HG03442 (cell line): ENCODE results near the gene EHBP1.
"Not testable (repeated sequence)": the region's sequence is repeated elsewhere in the genome, so short reads cannot be mapped to it uniquely, and the experiment has no call there.

Experiments used
- ATAC-seq: cut with Tn5 transposase; IDR thresholded peaks from one replicate; pipeline ENCODE4 v1.9.1; 2021; ENCODE audit warnings: mild to moderate bottlenecking, moderate library complexity; ENCODE audit not compliant: unreplicated experiment

Gene EHBP1

GRCh38 chr2:62732262-62732777 is 26.8 kb downstream of the EHBP1 start:
- ATAC-seq: no peak

- ATAC-seq: no peak
Measured at GRCh38 chr2:62733546-62733945, 28.0 kb downstream of the EHBP1 start.

- no peak for ATAC-seq
Measured at GRCh38 chr2:62736899-62737559, 31.5 kb downstream of the EHBP1 start.

- no peak for ATAC-seq
Measured at GRCh38 chr2:62738981-62739936, 33.7 kb downstream of the EHBP1 start.

- ATAC-seq: no peak
Measured at GRCh38 chr2:62740221-62740620, 34.7 kb downstream of the EHBP1 start.

GRCh38 chr2:62741127-62741526 is 35.6 kb downstream of the EHBP1 start:
- ATAC-seq: no peak

GRCh38 chr2:62741954-62742722 is 36.6 kb downstream of the EHBP1 start:
- ATAC-seq: no peak

- no peak for ATAC-seq
Measured at GRCh38 chr2:62743506-62743905, 38.0 kb downstream of the EHBP1 start.

GRCh38 chr2:62744603-62745002 is 39.1 kb downstream of the EHBP1 start:
- no peak for ATAC-seq

- no peak for ATAC-seq
Measured at GRCh38 chr2:62745891-62746481, 40.5 kb downstream of the EHBP1 start.

- no peak for ATAC-seq
Measured at GRCh38 chr2:62747169-62747568, 41.7 kb downstream of the EHBP1 start.

- ATAC-seq: no peak
Measured at GRCh38 chr2:62747876-62748275, 42.4 kb downstream of the EHBP1 start.

- not testable (repeated sequence) for ATAC-seq
Measured at GRCh38 chr2:62749111-62749510, 43.6 kb downstream of the EHBP1 start.

- no peak for ATAC-seq
Measured at GRCh38 chr2:62757029-62757428, 51.5 kb downstream of the EHBP1 start.

- ATAC-seq: no peak
Measured at GRCh38 chr2:62760026-62760425, 54.5 kb downstream of the EHBP1 start.

- ATAC-seq: no peak
Measured at GRCh38 chr2:62760555-62760954, 55.0 kb downstream of the EHBP1 start.

GRCh38 chr2:62765619-62766376 is 60.3 kb downstream of the EHBP1 start:
- ATAC-seq: no peak

GRCh38 chr2:62768615-62769014 is 63.1 kb downstream of the EHBP1 start:
- no peak for ATAC-seq

GRCh38 chr2:62770629-62771028 is 65.1 kb downstream of the EHBP1 start:
- no peak for ATAC-seq
